Erythroblast (primary cell): ENCODE measurements around the gene CCNG2.

Experiments used
- GATA1 ChIP-seq: IDR thresholded peaks from 2 replicates; pipeline ENCODE4 v1.6.1; 2011; ENCODE audit warnings: low read depth, mild to moderate bottlenecking, control low read depth, low read length, moderate library complexity
- POLR2A ChIP-seq: IDR thresholded peaks from 2 replicates; pipeline ENCODE4 v1.6.1; 2011; ENCODE audit warnings: mild to moderate bottlenecking, low read length

DNA sequence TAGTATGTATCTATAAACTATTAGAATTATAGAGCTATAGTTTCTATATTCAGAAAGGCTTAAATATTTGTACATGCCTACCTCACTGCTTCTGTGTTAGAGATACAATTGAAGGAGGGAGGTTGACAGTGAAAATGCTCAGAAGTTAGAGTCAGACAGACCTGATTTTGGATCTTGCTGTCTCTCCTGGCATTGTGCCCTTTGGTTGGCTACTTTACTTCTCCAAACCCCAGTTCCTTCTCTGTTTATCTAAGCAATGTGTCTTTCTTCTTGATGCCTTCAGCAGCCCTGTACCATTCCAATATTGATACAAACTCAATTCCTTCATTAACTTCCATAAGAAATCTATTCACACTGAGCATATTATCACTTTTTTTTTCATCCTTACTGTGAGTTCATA, 28.7 kb downstream of the CCNG2 start:
- no peak for TF ChIP-seq POLR2A
- TF ChIP-seq GATA1: no peak
